ENCODE data around the gene ADGRG1. TPM values are rescaled to one million over a fixed set of nuclear protein-coding genes. Genes with fewer than 3 reads are reported as not detected.

The ADGRG1 gene
- total RNA-seq, 2 experiments from 2014 or later = 2.2 to 2.9 TPM

- H3K36me3 Mint-ChIP-seq (ENCODE audit: low read depth) = no peaks in the 10 kb centered on the region
These were observed 15.5 kb downstream of the ADGRG1 start for GRCh38 chr16:57643910-57644309.

DNA sequence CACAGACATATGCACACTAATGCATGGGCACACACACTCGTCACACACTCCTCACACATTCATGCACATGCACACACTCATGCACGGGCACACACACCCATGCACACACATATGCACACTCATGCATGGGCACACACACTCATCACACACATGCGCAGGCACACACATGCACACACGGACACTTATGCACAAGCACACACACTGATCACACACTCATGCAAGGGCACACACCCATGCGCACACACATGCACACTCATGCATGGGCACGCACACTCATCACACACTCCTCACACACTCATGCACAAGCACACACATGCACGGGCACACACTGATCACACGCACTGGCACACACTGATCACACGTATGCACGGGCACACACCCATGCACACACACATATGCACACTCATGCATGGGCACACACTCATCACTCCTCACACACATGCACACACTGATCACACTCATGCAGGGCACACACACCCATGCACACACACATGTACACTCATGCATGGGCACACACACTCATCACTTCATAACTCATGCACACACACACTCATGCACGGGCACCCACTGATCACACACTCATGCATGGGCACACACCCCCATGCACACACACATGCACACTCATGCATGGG is 16.1 kb downstream of the ADGRG1 start:
- Mint-ChIP-seq H3K4me3 (no peak overlapping the region), H3K4me1 (peaks cover 31% of the 10 kb centered on the region), H3K9me3 (no peaks in the 10 kb centered on the region), H3K36me3 (ENCODE audit: low read depth) (no peaks in the 10 kb centered on the region), H3K27ac (no peak overlapping the region), H3K27me3 (peaks cover 2% of the 10 kb centered on the region)
- ChIA-PET POLR2A (no interaction called here), CTCF (interaction anchor here (0.5 to 6.1 kb wide), 6 partner anchors 35 to 407 kb away, joined by 3 to 55 read pairs (median 8); no protein-coding TSS in a partner anchor)
- no peak for DNase-seq

More at GRCh38 chr16:57643910-57644309, 15.5 kb downstream of the ADGRG1 start:
- no peak overlapping the region for H3K4me3 Mint-ChIP-seq
- H3K27ac Mint-ChIP-seq = no peak overlapping the region
- peaks cover 8% of the 10 kb centered on the region for H3K27me3 Mint-ChIP-seq
- DNase-seq = no peak
- peaks cover 29% of the 10 kb centered on the region for H3K4me1 Mint-ChIP-seq
- no peaks in the 10 kb centered on the region for H3K9me3 Mint-ChIP-seq
- ChIA-PET CTCF (interaction anchor here (0.5 to 6.0 kb wide), 4 partner anchors 13 to 406 kb away, joined by 3 to 34 read pairs (median 5); no protein-coding TSS in a partner anchor), POLR2A (no interaction called here)

DNA sequence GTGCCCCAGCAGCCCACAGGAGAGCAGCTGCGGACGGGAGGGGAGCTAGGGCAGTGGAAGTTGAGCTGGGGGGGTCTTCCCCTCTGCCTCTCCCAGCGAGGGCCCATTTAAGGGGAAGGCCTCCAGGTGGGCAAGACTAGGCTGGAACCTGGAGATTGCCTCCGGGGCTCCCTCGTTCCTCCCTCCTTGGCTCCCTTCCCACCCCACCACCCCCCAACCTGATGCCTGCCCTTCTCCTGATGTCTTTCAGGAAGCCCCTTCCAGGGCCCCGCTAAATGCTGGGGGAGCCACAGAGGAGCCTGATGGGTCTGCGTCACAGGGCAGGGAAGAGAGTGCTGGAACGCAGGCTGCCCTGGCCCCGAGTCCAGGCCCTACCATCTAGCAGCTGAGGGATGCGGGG is 16.7 kb downstream of the ADGRG1 start:
- CTCF ChIA-PET = interaction anchor here (0.8 to 6.1 kb wide), 3 partner anchors 53 to 90 kb away, joined by 3 to 55 read pairs (median 13); no protein-coding TSS in a partner anchor
- Mint-ChIP-seq H3K27me3 (no peaks in the 10 kb centered on the region), H3K4me1 (peaks cover 31% of the 10 kb centered on the region), H3K4me3 (no peak overlapping the region), H3K27ac (peak overlapping the region; percentile 54), H3K9me3 (no peaks in the 10 kb centered on the region), H3K36me3 (ENCODE audit: low read depth) (no peaks in the 10 kb centered on the region)
- POLR2A ChIA-PET = no interaction called here
- no peak for DNase-seq

DNA sequence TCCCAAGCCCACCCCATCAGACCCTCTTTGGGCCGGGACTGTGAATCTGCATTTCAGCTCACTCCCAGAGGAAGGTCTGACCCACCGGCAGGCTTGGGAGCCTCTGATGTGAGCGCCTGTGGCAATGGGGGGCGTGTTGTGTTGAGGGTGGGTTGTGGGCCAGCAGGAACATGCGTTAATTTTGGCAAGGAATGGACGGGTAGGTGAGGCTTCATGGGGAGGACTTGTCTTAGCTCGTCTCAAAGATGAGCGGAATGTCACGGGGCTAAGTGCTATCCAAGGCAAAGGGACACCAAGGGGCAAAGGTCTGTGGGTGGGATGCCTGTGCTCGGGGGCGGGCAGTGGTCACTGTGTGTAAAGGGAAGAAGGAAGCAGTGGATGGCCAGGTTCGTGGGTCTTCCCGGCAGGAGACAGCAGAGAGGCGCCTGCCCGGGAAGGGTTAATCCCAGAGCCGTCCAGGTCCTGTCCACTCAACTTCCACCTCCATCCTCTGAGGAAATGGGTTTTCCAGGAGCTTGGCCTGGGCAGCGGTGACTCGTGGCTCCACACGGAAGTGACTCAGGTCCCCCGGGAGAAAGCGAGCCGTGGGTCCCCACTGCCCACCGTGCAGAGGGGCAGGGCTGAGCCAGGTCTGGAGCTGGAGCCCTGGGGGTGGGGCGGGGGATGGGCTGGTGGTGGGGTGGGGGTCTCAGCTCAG is 17.4 kb downstream of the ADGRG1 start:
- POLR2A ChIA-PET = no interaction called here

GRCh38 chr16:57646388-57647039 is 18.1 kb downstream of the ADGRG1 start:
- Mint-ChIP-seq H3K4me3 (no peak overlapping the region), H3K27ac (peak overlapping the region; percentile 55), H3K27me3 (no peaks in the 10 kb centered on the region), H3K9me3 (no peaks in the 10 kb centered on the region), H3K4me1 (peaks cover 35% of the 10 kb centered on the region), H3K36me3 (ENCODE audit: low read depth) (no peaks in the 10 kb centered on the region)
- no peak for DNase-seq
- POLR2A ChIA-PET = no interaction called here
- CTCF ChIA-PET = interaction anchor here (1.4 to 6.1 kb wide), 7 partner anchors 9 to 70 kb away, joined by 5 to 69 read pairs (median 33); partner anchors contain the start of gene ADGRG1

More for the DNA sequence above, 17.4 kb downstream of the ADGRG1 start:
- CTCF ChIA-PET = interaction anchor here (0.8 to 6.1 kb wide), 6 partner anchors 8 to 89 kb away, joined by 3 to 62 read pairs (median 23); no protein-coding TSS in a partner anchor
- Mint-ChIP-seq H3K4me1 (peaks cover 31% of the 10 kb centered on the region), H3K9me3 (no peaks in the 10 kb centered on the region), H3K4me3 (no peak overlapping the region), H3K36me3 (ENCODE audit: low read depth) (no peaks in the 10 kb centered on the region), H3K27ac (peak overlapping the region; percentile 55), H3K27me3 (no peaks in the 10 kb centered on the region)
- no peak for DNase-seq

DNA sequence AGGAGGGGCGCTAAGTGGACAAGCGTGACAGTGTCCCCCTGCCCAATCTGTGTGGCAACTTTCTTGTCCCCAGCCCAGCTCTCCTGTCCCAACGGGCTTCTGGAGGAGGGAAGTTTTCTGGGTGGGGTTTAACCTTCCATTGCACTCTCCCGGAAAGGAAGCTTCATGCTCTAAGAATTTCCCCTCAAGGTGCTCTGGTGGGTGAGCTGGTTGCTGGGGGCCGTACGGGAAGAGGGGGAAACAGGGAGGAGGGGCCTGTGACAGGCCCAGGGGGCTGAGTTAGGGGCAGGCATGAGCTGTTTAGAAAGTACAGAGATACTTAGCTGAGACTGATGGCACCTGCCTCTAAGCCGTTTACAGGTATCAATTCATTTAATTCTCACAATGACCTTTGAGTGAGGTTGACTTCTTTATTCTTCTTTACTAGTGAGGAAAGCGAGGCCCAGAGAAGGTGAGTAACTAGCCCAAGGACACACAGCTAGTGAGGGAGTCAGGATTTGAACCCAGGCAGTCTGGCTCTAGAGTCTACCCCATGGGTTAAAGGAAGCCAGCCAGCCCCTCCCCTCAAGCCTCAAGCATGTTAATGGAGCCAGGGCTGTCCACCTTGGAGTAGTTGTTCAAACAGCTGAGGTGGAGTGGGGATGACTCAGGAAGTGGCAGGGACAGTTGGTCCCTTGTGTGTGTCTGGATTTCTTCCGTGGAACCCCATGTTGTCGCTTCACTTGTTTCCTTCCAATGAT is 18.9 kb downstream of the ADGRG1 start:
- CTCF ChIA-PET = interaction anchor here (1.4 to 6.1 kb wide), 10 partner anchors 10 to 119 kb away, joined by 5 to 69 read pairs (median 22); partner anchors contain the start of genes ADGRG1 and KATNB1
- Mint-ChIP-seq H3K4me1 (peaks cover 43% of the 10 kb centered on the region), H3K27me3 (no peaks in the 10 kb centered on the region), H3K27ac (peak overlapping the region; percentile 76), H3K4me3 (no peak overlapping the region), H3K9me3 (no peaks in the 10 kb centered on the region), H3K36me3 (ENCODE audit: low read depth) (no peaks in the 10 kb centered on the region)
- no peak for DNase-seq
- POLR2A ChIA-PET = no interaction called here

GRCh38 chr16:57648125-57648524 is 19.7 kb downstream of the ADGRG1 start:
- Mint-ChIP-seq H3K9me3 (no peaks in the 10 kb centered on the region), H3K4me3 (no peak overlapping the region)

GRCh38 chr16:57648581-57649442 is 20.4 kb downstream of the ADGRG1 start:
- no peaks in the 10 kb centered on the region for H3K9me3 Mint-ChIP-seq
- no peak overlapping the region for H3K4me3 Mint-ChIP-seq
- DNase-seq = peak; percentile 87
- CTCF ChIA-PET = interaction anchor here (0.6 to 6.1 kb wide), 42 partner anchors 9 to 349 kb away, joined by 3 to 69 read pairs (median 4); partner anchors contain the start of genes ADGRG1, ADGRG3, ADGRG5 and KATNB1
- H3K36me3 Mint-ChIP-seq (ENCODE audit: low read depth) = no peaks in the 10 kb centered on the region
- H3K27ac Mint-ChIP-seq = peak overlapping the region; percentile 77
- POLR2A ChIA-PET = no interaction called here
- H3K4me1 Mint-ChIP-seq = peaks cover 40% of the 10 kb centered on the region
- H3K27me3 Mint-ChIP-seq = no peaks in the 10 kb centered on the region

More at GRCh38 chr16:57648125-57648524, 19.7 kb downstream of the ADGRG1 start:
- Mint-ChIP-seq H3K36me3 (ENCODE audit: low read depth) (no peaks in the 10 kb centered on the region), H3K27me3 (no peaks in the 10 kb centered on the region), H3K27ac (peak overlapping the region; percentile 76), H3K4me1 (peaks cover 43% of the 10 kb centered on the region)
- CTCF ChIA-PET = interaction anchor here (0.8 to 6.1 kb wide), 24 partner anchors 10 to 348 kb away, joined by 3 to 69 read pairs (median 6); partner anchors contain the start of genes ADGRG1, ADGRG3, ADGRG5 and KATNB1
- POLR2A ChIA-PET = no interaction called here
- DNase-seq = no peak

DNA sequence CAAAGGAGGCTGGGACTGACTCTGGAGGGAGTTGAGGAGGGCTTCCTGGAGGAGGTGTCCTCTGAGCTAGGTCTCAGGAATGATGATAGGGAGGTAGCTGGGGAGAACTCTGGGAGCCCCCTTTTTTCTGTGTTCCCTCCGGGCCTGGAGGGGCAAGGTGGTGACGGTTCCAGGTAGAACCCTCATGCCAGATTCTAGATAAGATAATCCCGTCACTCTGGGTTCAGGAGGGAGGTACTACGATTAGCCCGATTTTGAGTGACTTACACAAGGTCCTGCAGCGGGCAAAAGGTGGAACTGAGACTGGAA is 21.0 kb downstream of the ADGRG1 start:
- DNase-seq = no peak
- Mint-ChIP-seq H3K27ac (peak overlapping the region; percentile 77), H3K4me1 (peaks cover 40% of the 10 kb centered on the region), H3K4me3 (no peak overlapping the region), H3K27me3 (no peaks in the 10 kb centered on the region), H3K36me3 (ENCODE audit: low read depth) (no peaks in the 10 kb centered on the region), H3K9me3 (no peaks in the 10 kb centered on the region)
- CTCF ChIA-PET = interaction anchor here (0.6 to 6.1 kb wide), 29 partner anchors 9 to 189 kb away, joined by 3 to 69 read pairs (median 4); partner anchors contain the start of genes ADGRG1 and ADGRG5
- POLR2A ChIA-PET = no interaction called here

GRCh38 chr16:57649846-57650245 is 21.4 kb downstream of the ADGRG1 start:
- CTCF ChIA-PET = interaction anchor here (0.6 to 6.1 kb wide), 25 partner anchors 8 to 189 kb away, joined by 3 to 69 read pairs (median 5); partner anchors contain the start of genes ADGRG1 and ADGRG5
- Mint-ChIP-seq H3K9me3 (no peaks in the 10 kb centered on the region), H3K27ac (no peak overlapping the region), H3K4me1 (peaks cover 40% of the 10 kb centered on the region), H3K27me3 (no peaks in the 10 kb centered on the region), H3K36me3 (ENCODE audit: low read depth) (no peaks in the 10 kb centered on the region), H3K4me3 (no peak overlapping the region)
- DNase-seq = no peak
- POLR2A ChIA-PET = no interaction called here

Data from activated CD4-positive, alpha-beta T cell treated with anti-CD3 and anti-CD28 coated beads, Interleukin-2, amount 10 ng/mL, durations not matched to agents 7 days and 5 days (primary cell).